Motor neuron (in vitro differentiated cells): ENCODE results near the gene TIAM1. TPM values are rescaled to one million over a fixed set of nuclear protein-coding genes. Genes with fewer than 3 reads are reported as not detected.

Experiments used
- ATAC-seq, 8 experiments: fragments of 200-7000 bp; cut with Tn5 transposase; replicated peaks in 6 of 8; 2 replicates each; pipeline ENCODE4 v1.8.0; 2021; ENCODE audit warnings: mild to moderate bottlenecking in 8 of 8, moderate library complexity in 8 of 8
- H3K27ac ChIP-seq, 2 donors: fragments of 250-450 bp; sonication (Bioruptor Pico); 2 replicates each; pipeline ENCODE4 v1.9.0; 2021; ENCODE audit warnings: antibody characterized with exemption in 2 of 2, mild to moderate bottlenecking in 2 of 2, moderate library complexity in 1 of 2
- H3K4me1 ChIP-seq, 2 donors: fragments of 250-450 bp; sonication (Bioruptor Pico); replicated peaks in 1 of 2; 2 replicates each; pipeline ENCODE4 v1.6.1; 2021; ENCODE audit warnings: antibody characterized with exemption in 2 of 2, mild to moderate bottlenecking in 2 of 2, moderate library complexity in 1 of 2
- H3K4me3 ChIP-seq, 5 donors: fragments of 250-450 bp; sonication (Bioruptor Pico); 2 replicates each; pipeline ENCODE4 v1.9.0; 2021; ENCODE audit warnings: antibody characterized with exemption in 5 of 5, mild to moderate bottlenecking in 5 of 5, moderate library complexity in 4 of 5
- WGBS, 10 experiments: fragments of 450-650 bp; shearing (Covaris generic); methylation state at CpG; one replicate each; pipeline ENCODE4 v1.0.0; 2022; 5-methylcytosine and 5-hydroxymethylcytosine counted together
- in situ Hi-C, 9 experiments: fragments of 400-800 bp; cut with MboI; loops; one replicate each; pipeline ENCODE4 v1.15.0; 2021; ENCODE audit warnings: low sequenced_read_pairs in 9 of 9, low pct_unique_long_range_greater_than_20kb in 2 of 9; ENCODE audit not compliant: unreplicated experiment in 9 of 9
- total RNA-seq, 8 experiments: library from RNA; unstranded; fragments of 300-600 nt; gene quantifications; 2 replicates each; pipeline versions ENCODE4 v1.2.3 to v1.2.4, GENCODE V29; 2022

The TIAM1 gene
- total RNA-seq, 8 experiments from 2014 or later = 1.6 to 70.7 (median 18.7) TPM

DNA sequence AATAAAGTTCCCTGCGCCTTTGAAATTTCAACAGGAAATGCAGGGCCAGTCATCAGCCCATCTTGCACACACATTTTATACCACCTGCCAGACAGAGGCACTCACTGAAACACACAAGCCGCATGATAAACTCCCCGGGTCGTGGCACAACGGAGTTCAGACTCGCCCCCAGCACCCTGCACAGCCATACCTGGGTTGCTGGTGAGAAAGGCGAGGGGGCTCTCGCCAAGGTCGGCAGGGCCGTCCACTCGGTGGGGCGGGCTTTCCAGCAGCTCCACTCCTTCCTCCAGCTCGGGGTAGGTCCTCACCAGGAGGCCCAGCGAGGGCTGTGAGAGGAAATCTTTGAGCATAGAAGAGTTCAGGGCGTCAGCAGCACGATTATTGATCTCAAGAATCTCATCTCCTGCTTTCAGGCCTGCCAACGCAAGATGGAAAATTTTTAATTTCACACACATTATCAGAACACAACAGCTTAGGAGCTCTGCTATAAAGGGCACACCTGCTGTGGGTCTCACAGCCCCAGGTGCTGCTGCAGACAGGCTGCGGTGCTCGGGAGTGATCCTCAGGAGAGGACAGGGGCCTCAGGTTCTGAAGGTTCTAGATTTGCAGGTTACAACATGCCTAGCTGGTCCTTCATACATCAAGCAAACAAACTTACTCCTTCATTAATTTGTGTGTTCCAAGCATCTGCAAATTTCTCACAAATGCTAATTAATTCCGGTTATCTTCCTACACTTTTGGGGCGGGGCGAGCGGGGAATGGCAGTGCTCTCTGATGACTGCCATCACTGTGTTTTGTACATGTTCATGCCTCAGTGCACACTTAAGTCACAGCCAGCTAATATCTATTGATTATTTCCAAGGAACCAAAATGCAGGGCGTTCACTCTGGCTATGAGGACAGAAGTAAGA is 161.6 kb downstream of the TIAM1 start:
- Histone ChIP-seq H3K4me3 (no peak overlapping the region), H3K27ac (no peak overlapping the region), H3K4me1 (no peaks in the 10 kb centered on the region)
- 20 to 100% (median 80%) methylated on average over 2 to 11 of the region's 24 CpGs; no CpG with 5 or more reads in 1 of the 10 experiments for WGBS, 10 experiments
- ATAC-seq = no peak
- in situ Hi-C loops = loop anchor here in 5 of 9 experiments (5.0 to 25.0 kb wide), 3 partner anchors 85 to 430 kb away; no protein-coding TSS in a partner anchor

DNA sequence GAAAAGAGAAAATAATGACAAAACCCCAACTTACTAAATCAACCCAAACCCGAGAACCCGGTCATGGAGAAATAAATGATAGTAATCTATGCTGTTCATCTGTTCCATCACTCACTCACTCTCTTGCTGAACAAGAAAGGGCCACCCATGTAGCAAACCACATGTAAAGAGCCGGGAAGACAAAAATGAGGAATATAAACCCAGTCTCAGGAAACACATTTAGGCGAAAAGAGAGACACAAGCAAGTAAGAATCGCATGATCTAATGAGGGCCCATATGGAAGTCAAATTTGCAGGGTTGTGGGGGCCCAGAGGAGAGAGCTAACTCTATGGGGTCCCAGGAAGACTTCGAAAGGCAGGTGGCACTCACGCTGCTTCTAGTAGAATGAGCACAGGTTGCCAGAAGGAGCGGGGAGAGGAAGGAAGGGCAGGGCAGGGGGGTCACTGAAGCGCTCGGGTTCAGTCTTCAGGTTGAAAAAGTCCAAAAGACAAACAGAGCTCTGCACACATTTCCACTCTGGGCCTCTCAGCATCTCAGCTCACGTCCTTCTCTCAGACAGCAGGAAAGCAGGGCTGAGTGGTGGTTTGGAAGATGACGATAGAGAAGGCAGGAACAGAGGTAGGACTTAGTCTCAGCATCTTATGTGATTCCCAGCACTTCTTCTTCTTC is 162.8 kb downstream of the TIAM1 start:
- no peak for ATAC-seq
- Histone ChIP-seq H3K27ac (no peak overlapping the region), H3K4me1 (no peaks in the 10 kb centered on the region), H3K4me3 (no peak overlapping the region)
- WGBS, 10 experiments = 59 to 100% (median 87%) methylated on average over 1 to 9 of the region's 12 CpGs
- in situ Hi-C loops = loop anchor here in 5 of 9 experiments (5.0 to 25.0 kb wide), 3 partner anchors 84 to 431 kb away; no protein-coding TSS in a partner anchor

DNA sequence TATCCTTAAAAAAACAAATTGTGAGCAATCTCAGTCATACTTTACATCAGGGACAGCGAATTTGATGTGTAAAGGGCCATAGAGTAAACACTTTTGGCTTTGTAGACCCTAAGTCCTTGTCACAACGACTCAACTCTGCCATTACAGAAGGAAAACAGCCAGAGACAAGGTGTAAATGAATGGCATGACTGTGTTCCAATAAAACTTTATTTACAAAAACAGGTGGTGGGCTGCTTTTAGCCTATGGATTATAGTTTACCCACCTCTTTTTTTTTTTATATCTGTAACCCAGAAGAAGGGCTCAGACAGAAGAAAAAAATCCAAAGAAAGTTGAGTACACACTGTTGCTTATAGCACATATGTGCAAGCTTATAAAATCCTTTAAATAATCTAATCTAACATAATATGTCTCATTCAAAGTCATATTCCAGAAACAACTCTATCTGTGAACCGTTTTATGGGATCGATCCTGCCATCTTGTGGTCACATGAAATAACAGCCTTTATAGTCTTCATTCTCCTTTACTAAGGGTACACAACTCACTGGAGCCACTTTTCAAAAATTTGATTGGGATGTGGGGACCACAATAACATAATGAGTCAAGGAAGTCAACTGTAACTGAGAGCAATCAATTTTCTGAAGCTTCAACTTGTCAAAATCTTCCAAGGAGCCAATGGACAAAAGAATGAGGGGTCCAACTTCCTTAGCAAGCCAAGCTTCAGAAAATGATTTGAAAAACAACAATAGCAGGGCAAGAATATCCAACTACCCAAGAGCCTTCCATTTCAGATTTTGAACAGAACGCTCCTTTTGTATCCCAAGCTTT is 163.6 kb downstream of the TIAM1 start:
- no peak overlapping the region for H3K27ac ChIP-seq
- WGBS, 10 experiments = 0 to 94% (median 36%) methylated on average over 1 to 5 of the region's 5 CpGs
- in situ Hi-C loops = loop anchor here in 5 of 9 experiments (5.0 to 25.0 kb wide), 3 partner anchors 83 to 432 kb away; no protein-coding TSS in a partner anchor

DNA sequence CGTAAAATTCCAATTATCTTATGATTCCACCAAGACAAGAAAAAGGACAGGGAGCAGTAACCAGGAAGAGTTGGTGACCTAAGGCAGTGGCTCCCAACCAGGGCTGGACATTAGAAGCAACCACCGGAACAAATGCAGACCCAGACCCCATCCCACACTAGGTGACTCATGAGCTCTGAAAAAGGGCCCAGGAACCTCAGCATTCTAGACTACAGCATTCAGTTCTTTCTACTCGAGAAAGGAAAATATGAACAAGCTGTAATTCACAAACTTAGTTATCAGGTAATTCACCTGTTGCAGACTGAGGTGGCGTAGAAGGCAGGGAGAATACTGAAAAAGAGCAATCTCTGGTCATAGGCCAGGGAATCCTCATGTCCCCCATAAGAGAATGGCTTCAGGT is 167.3 kb downstream of the TIAM1 start:
- Histone ChIP-seq H3K27ac (no peak overlapping the region), H3K4me1 (peaks cover 2 to 3% of the 10 kb centered on the region in 2 donors), H3K4me3 (no peak overlapping the region)
- no peak for ATAC-seq
- in situ Hi-C loops = loop anchor here in 5 of 9 experiments (10.0 to 25.0 kb wide), 3 partner anchors 62 to 436 kb away; no protein-coding TSS in a partner anchor
- 60 to 100% (median 81%) methylated on average over 1 to 4 of the region's 4 CpGs for WGBS, 10 experiments

More for the DNA sequence above, 163.6 kb downstream of the TIAM1 start:
- Histone ChIP-seq H3K4me1 (no peaks in the 10 kb centered on the region), H3K4me3 (no peak overlapping the region)
- peak in 4 of 8 experiments; percentile 32 to 74 (median 64) for ATAC-seq

GRCh38 chr21:31176080-31176551 is 167.9 kb downstream of the TIAM1 start:
- Histone ChIP-seq H3K27ac (no peak overlapping the region), H3K4me1 (peaks cover 3 to 5% of the 10 kb centered on the region in 2 donors), H3K4me3 (no peak overlapping the region)
- in situ Hi-C loops = loop anchor here in 5 of 9 experiments (10.0 to 25.0 kb wide), 3 partner anchors 61 to 436 kb away; no protein-coding TSS in a partner anchor
- no peak for ATAC-seq
- WGBS, 10 experiments = 83 to 100% (median 94%) methylated on average over 2 of the region's 2 CpGs; no CpG with 5 or more reads in 6 of the 10 experiments

GRCh38 chr21:31173881-31174555 is 170.0 kb downstream of the TIAM1 start:
- H3K27ac ChIP-seq = no peak overlapping the region
- peaks cover 3 to 5% of the 10 kb centered on the region in 2 donors for H3K4me1 ChIP-seq
- in situ Hi-C loops = loop anchor here in 1 of 9 experiments (10.0 kb wide), 1 partner anchor 59 kb away; no protein-coding TSS in a partner anchor
- H3K4me3 ChIP-seq = no peak overlapping the region
- peak in 1 of 8 experiments; percentile 50 for ATAC-seq
- 18 to 100% (median 84%) methylated on average over 4 to 18 of the region's 25 CpGs; no CpG with 5 or more reads in 1 of the 10 experiments for WGBS, 10 experiments

GRCh38 chr21:31172328-31172727 is 171.7 kb downstream of the TIAM1 start:
- Histone ChIP-seq H3K4me3 (no peak overlapping the region), H3K27ac (no peak overlapping the region), H3K4me1 (peaks cover 3 to 5% of the 10 kb centered on the region in 2 donors)
- in situ Hi-C loops = loop anchor here in 1 of 9 experiments (10.0 kb wide), 1 partner anchor 58 kb away; no protein-coding TSS in a partner anchor
- WGBS, 10 experiments = 43 to 100% (median 90%) methylated on average over 1 to 5 of the region's 6 CpGs; no CpG with 5 or more reads in 1 of the 10 experiments
- no peak for ATAC-seq

- Histone ChIP-seq H3K4me1 (peaks cover 3 to 17% of the 10 kb centered on the region in 2 donors), H3K4me3 (no peak overlapping the region), H3K27ac (no peak overlapping the region)
- in situ Hi-C loops = loop anchor here in 1 of 9 experiments (10.0 kb wide), 1 partner anchor 60 kb away; no protein-coding TSS in a partner anchor
- WGBS, 10 experiments = 50 to 100% (median 88%) methylated on average over 1 to 8 of the region's 8 CpGs; no CpG with 5 or more reads in 1 of the 10 experiments
- no peak for ATAC-seq
Observed at GRCh38 chr21:31164713-31165694, 179.1 kb downstream of the TIAM1 start.

DNA sequence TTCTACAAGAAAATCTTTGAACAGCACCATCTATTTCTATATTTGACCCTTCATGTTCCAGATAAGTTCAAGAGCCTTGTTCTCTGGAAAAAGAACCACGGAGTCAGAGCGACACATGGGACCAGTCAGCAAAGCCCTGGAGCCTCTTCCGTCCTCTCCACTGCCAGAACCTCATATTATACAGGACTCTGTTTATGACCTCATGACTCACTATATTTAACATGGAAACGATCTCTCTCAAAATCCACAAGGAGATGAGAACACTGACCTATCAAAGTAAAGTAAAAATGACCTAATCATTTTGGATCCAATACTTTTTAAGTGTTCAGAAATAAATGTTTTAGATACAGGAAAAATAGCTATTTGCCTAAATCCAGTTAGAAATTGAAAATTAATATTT is 181.2 kb downstream of the TIAM1 start:
- in situ Hi-C loops = loop anchor here in 1 of 9 experiments (10.0 kb wide), 1 partner anchor 58 kb away; no protein-coding TSS in a partner anchor
- ATAC-seq = peak in 3 of 8 experiments; percentile 42 to 72 (median 54)
- 19 to 100% (median 88%) methylated on average over 2 to 4 of the region's 4 CpGs for WGBS, 10 experiments
- Histone ChIP-seq H3K4me3 (no peak overlapping the region), H3K4me1 (peaks cover 3 to 18% of the 10 kb centered on the region in 2 donors), H3K27ac (no peak overlapping the region)

- 75 to 100% (median 95%) methylated on average over 2 to 4 of the region's 4 CpGs; no CpG with 5 or more reads in 2 of the 10 experiments for WGBS, 10 experiments
- ATAC-seq = no peak
- H3K4me1 ChIP-seq = peaks cover 3 to 18% of the 10 kb centered on the region in 2 donors
- in situ Hi-C loops = loop anchor here in 1 of 9 experiments (10.0 kb wide), 1 partner anchor 57 kb away; no protein-coding TSS in a partner anchor
- no peak overlapping the region for H3K4me3 ChIP-seq
- H3K27ac ChIP-seq = no peak overlapping the region
Observed at GRCh38 chr21:31162079-31162699, 181.9 kb downstream of the TIAM1 start.
